C4-2B (cell line): ENCODE results near the gene ASCC3.

ENCODE experiments used
- ZFX ChIP-seq: fragments of 450-650 bp; IDR thresholded peaks from 2 replicates; pipeline ENCODE4 v1.6.1; 2017
- TF ChIP-seq, protein P1 (sequence below): fragments of 450-650 bp; conservative IDR thresholded peaks from 2 replicates; pipeline ENCODE4 v1.5.1; 2017; ENCODE audit warnings: mild to moderate bottlenecking

GRCh38 chr6:100801036-100801435, 80.1 kb downstream of the ASCC3 start:
- TF ChIP-seq, protein P1, sequence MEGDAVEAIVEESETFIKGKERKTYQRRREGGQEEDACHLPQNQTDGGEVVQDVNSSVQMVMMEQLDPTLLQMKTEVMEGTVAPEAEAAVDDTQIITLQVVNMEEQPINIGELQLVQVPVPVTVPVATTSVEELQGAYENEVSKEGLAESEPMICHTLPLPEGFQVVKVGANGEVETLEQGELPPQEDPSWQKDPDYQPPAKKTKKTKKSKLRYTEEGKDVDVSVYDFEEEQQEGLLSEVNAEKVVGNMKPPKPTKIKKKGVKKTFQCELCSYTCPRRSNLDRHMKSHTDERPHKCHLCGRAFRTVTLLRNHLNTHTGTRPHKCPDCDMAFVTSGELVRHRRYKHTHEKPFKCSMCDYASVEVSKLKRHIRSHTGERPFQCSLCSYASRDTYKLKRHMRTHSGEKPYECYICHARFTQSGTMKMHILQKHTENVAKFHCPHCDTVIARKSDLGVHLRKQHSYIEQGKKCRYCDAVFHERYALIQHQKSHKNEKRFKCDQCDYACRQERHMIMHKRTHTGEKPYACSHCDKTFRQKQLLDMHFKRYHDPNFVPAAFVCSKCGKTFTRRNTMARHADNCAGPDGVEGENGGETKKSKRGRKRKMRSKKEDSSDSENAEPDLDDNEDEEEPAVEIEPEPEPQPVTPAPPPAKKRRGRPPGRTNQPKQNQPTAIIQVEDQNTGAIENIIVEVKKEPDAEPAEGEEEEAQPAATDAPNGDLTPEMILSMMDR, result no peak
- TF ChIP-seq ZFX, result no peak
